Measurements from ENCODE around the gene REXO1. TPM values are rescaled to one million over a fixed set of nuclear protein-coding genes. Genes with fewer than 3 reads are reported as not detected.

Gene REXO1
- total and polyA plus RNA-seq, 7 donors: 13.5 to 35.2 (median 20.3) TPM

DNA sequence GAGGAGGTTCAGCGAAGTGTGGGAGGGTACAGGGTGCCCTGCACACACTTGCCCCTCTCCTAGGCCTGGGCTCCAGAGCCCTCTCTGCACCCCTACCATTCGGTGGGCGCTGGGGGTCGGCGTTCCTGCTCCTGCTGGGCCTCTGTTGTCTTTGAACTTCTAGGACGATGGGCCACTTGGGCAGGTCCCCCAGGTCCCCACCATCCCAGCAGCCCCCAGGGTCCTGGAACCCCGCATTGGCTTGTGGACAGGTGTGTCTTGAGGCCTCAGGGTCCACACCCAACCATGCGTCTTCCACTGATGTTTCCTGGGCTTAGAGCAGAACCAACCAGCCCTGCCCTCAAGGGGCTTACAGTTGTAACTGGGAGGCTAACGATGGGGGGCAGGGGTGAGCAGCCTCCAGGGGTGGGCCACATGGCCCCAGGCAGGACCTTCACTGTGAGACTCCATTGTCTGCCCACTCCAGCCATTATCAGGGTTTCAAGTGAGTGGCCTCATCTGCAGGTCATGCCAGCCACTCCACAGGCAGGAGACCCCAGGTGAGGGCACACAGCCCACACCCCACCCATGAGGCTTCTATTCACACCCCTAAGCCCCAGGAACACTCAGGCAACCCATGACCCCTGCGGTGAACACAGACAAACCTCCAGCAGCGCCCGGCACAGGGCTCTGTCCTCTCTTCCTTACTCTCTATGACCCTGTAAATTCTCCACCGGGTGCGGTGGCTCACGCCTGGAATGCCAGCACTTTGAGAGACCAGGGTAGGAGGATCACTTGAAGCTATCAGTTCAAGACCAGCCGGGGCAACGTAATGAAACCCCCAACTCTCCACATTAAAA lies 17.1 kb upstream of the REXO1 start:
- WGBS, 3 donors: 83 to 91% (median 86%) methylated on average over 16 to 17 of the region's 17 CpGs
- TF ChIP-seq, protein P1, sequence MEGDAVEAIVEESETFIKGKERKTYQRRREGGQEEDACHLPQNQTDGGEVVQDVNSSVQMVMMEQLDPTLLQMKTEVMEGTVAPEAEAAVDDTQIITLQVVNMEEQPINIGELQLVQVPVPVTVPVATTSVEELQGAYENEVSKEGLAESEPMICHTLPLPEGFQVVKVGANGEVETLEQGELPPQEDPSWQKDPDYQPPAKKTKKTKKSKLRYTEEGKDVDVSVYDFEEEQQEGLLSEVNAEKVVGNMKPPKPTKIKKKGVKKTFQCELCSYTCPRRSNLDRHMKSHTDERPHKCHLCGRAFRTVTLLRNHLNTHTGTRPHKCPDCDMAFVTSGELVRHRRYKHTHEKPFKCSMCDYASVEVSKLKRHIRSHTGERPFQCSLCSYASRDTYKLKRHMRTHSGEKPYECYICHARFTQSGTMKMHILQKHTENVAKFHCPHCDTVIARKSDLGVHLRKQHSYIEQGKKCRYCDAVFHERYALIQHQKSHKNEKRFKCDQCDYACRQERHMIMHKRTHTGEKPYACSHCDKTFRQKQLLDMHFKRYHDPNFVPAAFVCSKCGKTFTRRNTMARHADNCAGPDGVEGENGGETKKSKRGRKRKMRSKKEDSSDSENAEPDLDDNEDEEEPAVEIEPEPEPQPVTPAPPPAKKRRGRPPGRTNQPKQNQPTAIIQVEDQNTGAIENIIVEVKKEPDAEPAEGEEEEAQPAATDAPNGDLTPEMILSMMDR (IDR thresholded peaks at IDR 0.05): no peak

GRCh38 chr19:1864480-1865171 lies 16.3 kb upstream of the REXO1 start:
- no peaks in the 10 kb centered on the region for H3K27me3 ChIP-seq (ENCODE audit: insufficient read depth in 3 of 3, low read length in 2 of 3)
- TF ChIP-seq, protein P1 (IDR thresholded peaks at IDR 0.05): peak; percentile 74
- ATAC-seq: peak; percentile 68 to 81 (median 73)

More for the DNA sequence above, 17.1 kb upstream of the REXO1 start:
- no peaks in the 10 kb centered on the region for H3K36me3 ChIP-seq (ENCODE audit: insufficient read depth in 1 of 2, low read depth in 1 of 2)
- intact Hi-C loops (cut with DNase I): no loop called here
- H3K27ac ChIP-seq: peak overlapping the region; percentile 91
- peak overlapping the region; percentile 93 for H3K4me3 ChIP-seq
- no peaks in the 10 kb centered on the region for H3K27me3 ChIP-seq (ENCODE audit: insufficient read depth in 3 of 3, low read length in 2 of 3)
- H3K9me3 ChIP-seq: no peaks in the 10 kb centered on the region
- peaks cover 8% of the 10 kb centered on the region for H3K4me1 ChIP-seq
- no peak for ATAC-seq
- no peak for DNase-seq

DNA sequence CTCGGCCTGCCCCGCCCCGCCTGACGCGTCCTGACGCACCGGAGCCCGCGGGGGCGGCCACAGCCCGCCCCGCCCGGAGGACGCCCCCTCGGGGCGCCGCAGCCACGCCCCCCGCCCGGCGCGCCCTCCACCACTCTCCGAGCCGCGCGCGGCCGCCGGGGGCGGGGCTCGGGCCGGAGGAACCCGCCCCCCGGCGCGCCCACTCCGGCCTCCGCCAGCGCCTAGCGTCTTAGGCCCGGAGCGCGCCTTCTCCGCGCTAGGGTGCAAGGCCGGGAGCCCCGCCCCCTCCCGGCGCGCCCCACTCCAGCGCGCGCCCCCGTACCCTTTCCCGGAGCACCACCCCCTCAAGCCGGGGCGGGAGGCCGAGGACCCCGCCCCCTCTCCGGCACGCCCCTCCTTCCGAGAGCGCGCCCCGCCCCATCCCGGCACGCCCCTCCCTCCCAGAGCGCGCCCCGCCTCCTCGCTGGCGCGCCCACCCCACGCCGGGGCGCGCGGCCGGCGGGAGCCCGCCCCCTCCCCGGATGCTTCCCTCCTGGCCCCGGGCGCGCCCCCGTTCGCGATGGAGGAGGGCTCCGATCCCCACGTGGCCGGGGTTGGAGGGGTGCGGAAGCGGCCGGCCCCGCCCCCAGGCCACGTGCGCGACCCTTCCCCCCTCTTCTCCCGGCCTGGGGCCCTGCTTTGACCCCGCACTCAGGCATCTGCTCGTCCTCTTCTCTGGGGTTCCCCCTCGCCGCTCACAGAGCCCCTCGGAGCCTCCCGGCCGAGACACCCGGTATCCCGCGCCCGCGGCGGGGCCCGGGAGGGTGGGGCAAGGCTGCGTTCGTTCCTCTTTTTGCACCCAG lies 15.6 kb upstream of the REXO1 start:
- peak overlapping the region; percentile 93 for H3K4me3 ChIP-seq
- 0 to 1% (median 1%) methylated on average over 19 to 115 of the region's 115 CpGs for WGBS, 3 donors
- H3K4me1 ChIP-seq: peaks cover 8% of the 10 kb centered on the region
- DNase-seq (peak; percentile 92 to 93), ATAC-seq (peak; percentile 85 to 87 (median 86))
- no peaks in the 10 kb centered on the region for H3K27me3 ChIP-seq (ENCODE audit: insufficient read depth in 3 of 3, low read length in 2 of 3)
- intact Hi-C loops (cut with DNase I): no loop called here
- H3K36me3 ChIP-seq (ENCODE audit: insufficient read depth in 1 of 2, low read depth in 1 of 2): no peaks in the 10 kb centered on the region
- TF ChIP-seq, protein P1 (IDR thresholded peaks at IDR 0.05): no peak
- H3K27ac ChIP-seq: peak overlapping the region; percentile 91
- H3K9me3 ChIP-seq: no peaks in the 10 kb centered on the region

More at GRCh38 chr19:1864480-1865171, 16.3 kb upstream of the REXO1 start:
- H3K36me3 ChIP-seq (ENCODE audit: insufficient read depth in 1 of 2, low read depth in 1 of 2): no peaks in the 10 kb centered on the region
- WGBS, 3 donors: 7 to 8% (median 8%) methylated on average over 39 to 52 of the region's 52 CpGs
- H3K27ac ChIP-seq: peak overlapping the region; percentile 91
- H3K4me3 ChIP-seq: peak overlapping the region; percentile 93
- intact Hi-C loops (cut with DNase I): no loop called here
- no peaks in the 10 kb centered on the region for H3K9me3 ChIP-seq
- peaks cover 8% of the 10 kb centered on the region for H3K4me1 ChIP-seq
- DNase-seq: peak; percentile 79 to 86

GRCh38 chr19:1863328-1863637 lies 15.0 kb upstream of the REXO1 start, which contains the start of gene KLF16:
KLF16 (minus strand) TSS chr19:1863579; CDS start chr19:1863497, 82 bp downstream.
- H3K4me3 ChIP-seq: peak within 1 kb of the TSS; percentile 93
- peaks cover 8% of the 10 kb centered on the region for H3K4me1 ChIP-seq
- H3K27me3 ChIP-seq (ENCODE audit: insufficient read depth in 3 of 3, low read length in 2 of 3): no peaks in the 10 kb centered on the region
- intact Hi-C loops (cut with DNase I): no loop called here
- no peak for ATAC-seq
- DNase-seq: no peak
- peak within 1 kb of the TSS; percentile 91 for H3K27ac ChIP-seq
- H3K36me3 ChIP-seq (ENCODE audit: insufficient read depth in 1 of 2, low read depth in 1 of 2): no peaks in the 10 kb centered on the region
- WGBS, 3 donors: 0 to 1% methylated on average over 25 to 60 of the region's 63 CpGs; no CpG with 5 or more reads in 1 of the 3 donors
- TF ChIP-seq, protein P1 (IDR thresholded peaks at IDR 0.05): no peak
- no peaks in the 10 kb centered on the region for H3K9me3 ChIP-seq

Data from psoas muscle (tissue), 8 donors.